GM19193 (cell line): ENCODE data around the gene PLN.

Source experiments
- POLR2A ChIP-seq: IDR thresholded peaks from 4 replicates; pipeline ENCODE4 v1.6.1; 2011; ENCODE audit not compliant: insufficient read depth, insufficient read length; ENCODE audit errors: extremely low read depth

PLN gene

GRCh38 chr6:118584911-118585310 is 36.8 kb downstream of the PLN start:
- TF ChIP-seq POLR2A = no peak

DNA sequence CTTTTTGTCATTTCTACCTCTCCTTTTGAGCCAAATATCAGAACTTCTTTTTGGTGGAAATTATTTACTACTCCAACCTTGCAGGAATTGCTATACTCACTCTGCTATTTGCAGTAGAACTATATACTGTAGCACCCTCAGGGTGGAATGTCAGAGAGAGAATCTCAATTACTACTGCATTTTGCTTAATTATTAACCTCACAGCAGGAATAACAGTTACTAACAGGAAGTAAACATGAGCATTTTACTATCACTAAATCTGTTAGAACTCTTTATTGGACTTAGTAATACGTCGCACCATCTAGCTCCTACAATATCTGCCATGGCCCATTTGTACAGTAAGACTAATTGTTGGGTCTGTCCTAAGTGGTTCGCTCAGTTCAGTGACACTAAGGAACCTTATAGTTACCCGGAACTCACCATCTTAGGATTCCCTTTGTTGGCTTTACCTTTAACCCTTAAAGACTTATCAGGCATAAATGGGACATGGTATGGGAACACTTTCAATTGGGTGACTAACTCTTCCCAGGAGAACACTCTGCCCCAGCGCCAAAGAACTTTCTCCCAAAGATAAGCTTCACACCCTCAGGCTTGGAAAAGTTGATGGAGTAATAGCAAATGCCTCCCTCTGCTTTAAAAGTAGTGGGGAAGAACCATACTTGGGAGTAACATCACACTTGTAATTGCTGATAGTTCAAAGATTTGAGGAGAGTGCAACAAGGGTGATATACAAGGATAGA is 38.8 kb downstream of the PLN start:
- TF ChIP-seq POLR2A = no peak

- no peak for TF ChIP-seq POLR2A
Measured at GRCh38 chr6:118588626-118589025, 40.5 kb downstream of the PLN start.

DNA sequence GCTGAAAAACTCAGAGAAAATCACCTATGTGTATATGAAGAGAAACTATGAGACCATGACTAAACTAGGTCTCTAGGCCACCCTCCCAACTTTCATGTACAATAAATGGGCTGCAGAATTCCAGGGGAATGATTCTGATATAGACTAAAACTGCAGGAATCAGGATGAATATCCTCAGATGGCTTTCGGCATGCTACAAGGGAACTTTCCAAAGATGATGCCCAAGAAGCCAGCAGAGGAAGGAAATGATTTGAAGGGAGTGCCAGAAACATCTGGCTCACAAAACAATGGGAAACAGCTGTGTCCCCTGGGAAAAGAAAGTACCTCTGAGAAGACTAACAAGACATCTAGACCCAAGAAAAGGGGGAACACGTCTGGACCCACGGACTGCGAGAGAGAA is 41.1 kb downstream of the PLN start:
- no peak for TF ChIP-seq POLR2A

DNA sequence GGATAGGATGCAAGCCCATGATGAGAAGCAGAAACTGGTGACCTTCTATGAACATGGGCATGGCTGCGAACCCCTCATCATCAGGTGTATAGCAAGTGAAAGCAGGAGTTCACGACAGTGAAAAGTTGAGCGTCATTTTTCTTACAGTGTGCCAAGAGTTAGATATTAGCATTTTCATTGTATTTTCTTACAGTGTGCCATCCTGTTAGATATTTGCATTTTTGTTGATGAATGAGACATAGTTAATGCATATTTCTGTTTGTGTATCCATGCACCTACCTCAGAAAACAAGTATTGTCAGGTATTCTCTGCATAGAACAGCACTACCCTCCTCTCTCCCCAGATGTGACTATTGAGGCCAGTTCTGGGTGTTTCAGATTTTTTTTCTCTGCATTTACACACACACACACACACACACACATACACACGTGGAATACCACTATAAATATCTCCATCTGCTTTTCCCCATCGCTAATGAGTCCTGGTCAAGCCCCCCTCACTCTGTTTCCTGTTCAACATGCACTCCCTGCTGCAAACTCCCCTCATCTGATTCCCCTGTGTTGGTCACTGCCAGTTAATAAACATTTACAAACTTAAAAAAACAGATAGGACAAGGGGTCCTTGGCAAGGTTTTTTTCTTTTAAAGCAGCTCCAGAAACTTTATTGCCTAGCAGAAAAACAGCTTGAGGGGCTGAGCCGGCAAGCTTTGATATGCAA is 41.7 kb downstream of the PLN start:
- no peak for TF ChIP-seq POLR2A

DNA sequence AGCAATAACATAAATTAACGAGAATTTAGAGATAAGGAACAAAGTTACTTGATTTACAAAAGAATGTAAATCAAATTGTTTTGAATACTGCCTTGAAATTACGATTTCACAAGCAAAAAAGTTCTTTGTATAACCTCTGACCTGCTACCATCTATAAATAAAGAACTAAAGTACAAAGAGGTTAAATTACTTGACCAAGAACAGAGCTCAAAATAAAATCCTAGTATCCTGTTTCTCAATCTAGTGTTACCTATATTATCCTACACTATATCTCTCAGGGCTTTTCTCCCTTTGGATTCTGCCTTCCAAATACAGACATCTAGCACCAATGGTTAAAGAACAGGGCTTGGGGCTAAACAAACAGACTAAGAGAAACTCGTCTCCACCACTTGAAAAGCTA is 43.8 kb downstream of the PLN start:
- no peak for TF ChIP-seq POLR2A

DNA sequence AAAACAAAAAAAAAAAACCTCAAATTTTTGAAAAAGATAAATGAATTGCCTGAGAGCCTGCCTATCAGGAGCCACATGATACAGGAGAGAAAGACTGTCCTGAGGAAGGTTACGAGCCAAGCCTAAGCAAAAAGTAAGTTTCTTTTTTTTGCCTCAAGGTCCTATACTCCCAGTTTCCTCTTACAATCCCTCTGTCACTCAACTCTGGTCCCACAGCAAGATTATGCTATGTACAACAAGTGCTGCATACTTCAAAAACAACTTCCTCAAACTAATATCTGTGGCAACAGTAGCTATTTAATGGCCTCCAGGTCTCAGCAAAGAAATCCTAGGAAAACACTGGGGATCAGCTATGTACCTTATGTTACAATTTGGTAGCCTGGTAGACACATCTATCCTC is 46.8 kb downstream of the PLN start:
- no peak for TF ChIP-seq POLR2A

- no peak for TF ChIP-seq POLR2A
Measured at GRCh38 chr6:118596774-118597320, 48.8 kb downstream of the PLN start.

DNA sequence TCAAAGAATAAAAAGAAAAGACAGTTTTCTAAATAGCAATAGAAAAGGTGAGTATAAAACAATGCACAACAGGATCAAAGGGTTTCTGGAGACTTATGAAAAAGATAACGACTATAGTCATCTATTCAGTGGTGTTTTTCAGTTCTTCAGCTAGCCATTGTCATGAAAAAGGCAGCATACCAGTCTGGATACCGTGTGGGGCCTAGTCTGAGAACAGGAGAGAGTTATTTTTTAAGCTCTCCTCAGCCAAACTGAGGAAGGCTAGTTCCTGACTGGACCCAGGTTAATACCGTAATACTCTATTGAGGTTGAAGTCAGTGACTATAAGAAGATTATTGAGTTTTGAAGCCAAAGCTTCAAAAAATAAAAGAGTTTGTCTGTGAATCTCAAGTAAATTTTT is 49.5 kb downstream of the PLN start:
- TF ChIP-seq POLR2A = no peak

- TF ChIP-seq POLR2A = no peak
Measured at GRCh38 chr6:118598324-118598723, 50.2 kb downstream of the PLN start.

DNA sequence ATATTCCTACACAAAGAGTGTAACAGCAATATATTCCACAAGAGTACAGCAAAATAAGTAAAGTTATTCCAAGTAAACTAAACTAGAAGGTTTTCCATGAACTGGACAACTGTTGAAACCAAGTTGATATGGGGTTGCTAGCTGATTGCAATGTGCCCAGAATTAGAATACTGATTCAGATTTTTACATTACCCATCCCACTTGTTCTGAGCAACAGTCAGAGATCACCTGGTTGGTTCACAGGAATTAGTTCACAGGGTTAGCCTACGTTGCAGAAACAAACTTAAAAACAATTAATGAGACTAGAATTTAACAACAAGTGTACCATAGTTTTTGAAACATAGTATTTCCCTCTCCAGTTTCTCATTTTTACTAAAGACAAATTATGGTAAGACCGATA is 54.2 kb downstream of the PLN start:
- no peak for TF ChIP-seq POLR2A

DNA sequence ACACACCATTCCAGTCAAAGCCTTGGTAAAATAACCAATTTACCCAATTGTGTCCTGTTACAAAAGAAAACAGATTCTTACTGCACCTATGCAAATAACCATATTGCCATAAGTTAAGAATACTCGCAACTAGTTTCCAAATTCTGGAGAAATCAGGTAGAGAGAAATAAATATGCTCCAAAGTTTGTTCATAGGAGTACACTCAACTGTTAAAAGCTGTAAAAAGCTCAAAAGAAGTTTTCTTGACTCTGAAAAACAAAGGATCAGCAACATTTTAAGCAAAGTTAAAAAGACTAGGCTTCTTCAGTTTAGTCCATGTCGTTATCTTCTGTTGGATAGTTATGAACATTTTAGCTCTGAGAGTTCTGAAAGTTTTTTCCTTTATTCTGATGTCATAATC is 55.3 kb downstream of the PLN start:
- no peak for TF ChIP-seq POLR2A

DNA sequence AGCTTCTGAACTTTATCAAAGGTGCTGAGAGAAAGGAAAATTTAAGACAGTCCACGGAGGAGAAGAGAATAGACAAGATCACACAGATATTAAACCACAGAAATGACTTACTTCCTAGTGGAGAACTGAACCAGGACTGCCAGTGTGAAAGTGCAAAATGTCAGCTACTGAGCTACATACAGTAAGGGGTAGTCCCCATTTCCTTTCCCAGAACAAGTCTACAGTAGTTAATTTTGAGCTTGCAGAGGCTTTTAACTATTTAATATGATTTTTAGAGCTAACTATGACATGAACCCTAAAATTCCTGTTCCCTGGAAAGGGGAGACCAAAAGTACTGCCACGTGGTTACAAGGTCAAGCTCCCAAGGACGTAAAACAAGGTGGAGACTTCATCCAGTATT is 58.2 kb downstream of the PLN start:
- TF ChIP-seq POLR2A = no peak

GRCh38 chr6:118606858-118607257 is 58.8 kb downstream of the PLN start:
- TF ChIP-seq POLR2A = no peak
